Stimulated activated CD4-positive, alpha-beta T cell treated with anti-CD3 and anti-CD28 coated beads, Interleukin-15, amount 100 ng/mL, for 24 hours (primary cell): ENCODE results near the gene DMD.

ENCODE experiments used
- DNase-seq: peaks from one replicate; pipeline ENCODE4 v3.0.0-alpha.2; 2020

Gene DMD

DNA sequence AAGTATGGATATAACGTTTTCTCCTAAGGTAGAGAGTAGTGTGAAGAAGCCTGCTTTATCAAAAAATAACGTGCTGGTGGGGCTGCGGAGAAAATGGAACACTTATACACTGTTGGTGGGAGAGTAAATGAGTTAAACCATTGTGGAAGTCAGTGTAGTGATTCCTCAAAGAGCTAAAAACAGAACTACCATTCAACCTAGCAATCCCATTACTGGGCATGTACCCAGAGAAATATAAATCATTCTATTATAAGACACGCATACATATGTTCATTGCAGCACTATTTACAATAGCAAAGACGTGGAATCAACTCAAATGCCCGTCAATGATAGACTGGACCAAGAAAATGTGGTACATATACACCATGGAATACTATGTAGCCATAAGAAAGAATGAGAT, 196.4 kb downstream of the DMD start:
- DNase-seq: no peak

DNA sequence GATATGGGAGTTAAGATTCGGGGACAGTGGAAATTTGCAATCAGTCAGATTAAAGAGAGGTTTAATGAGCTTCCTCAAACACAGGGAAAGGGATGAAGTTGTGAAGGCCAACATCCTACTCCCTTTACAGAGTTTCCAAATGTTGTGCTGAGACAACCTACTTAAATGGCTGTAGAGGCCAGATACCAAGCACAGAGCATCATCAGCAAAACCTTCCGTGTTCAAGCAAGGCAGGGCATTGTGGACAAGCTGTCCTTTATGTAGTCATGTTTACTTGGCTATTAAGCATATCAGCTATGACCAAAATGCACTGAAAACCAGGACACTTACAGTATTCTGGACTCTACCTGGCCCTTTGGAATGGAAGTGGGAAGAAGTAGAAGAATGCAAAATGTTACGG, 197.3 kb downstream of the DMD start:
- no peak for DNase-seq

DNA sequence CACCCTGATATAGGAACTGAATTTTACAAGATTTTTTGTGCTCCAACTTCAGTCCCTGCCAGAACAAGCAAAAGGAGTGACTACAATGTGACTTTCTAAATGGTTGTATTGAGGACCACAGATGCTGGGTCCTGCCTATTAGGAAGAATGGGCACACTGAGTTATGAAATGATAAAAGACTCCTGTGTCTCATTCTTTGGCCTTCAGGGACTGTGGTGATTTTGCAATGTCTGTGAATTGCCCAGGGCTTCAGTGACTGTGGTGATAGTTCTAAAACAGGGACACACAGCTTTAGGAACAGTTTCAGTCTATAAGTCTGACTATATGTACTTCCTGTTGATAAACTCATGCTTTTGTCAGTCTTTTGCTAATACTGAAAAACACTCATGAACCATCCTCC, 210.2 kb downstream of the DMD start:
- DNase-seq: no peak

DNA sequence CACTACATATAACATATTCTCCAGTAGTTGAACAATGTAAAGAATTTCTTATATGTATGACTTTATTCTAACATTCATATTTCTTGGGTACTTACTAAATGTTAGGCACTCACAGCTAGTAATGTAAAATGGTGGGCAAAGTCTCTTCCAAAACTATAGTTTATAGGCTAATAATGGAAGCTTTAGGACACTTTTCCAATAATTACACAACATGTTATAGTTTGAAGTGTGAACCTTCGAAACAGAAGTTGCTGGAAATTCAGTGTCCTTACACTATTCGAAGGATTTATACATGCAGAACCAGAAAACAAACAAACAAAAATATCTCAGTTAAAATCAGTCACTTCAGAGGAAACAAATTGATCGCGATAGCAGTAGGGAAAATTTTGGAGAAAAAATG, 212.6 kb downstream of the DMD start:
- no peak for DNase-seq

DNA sequence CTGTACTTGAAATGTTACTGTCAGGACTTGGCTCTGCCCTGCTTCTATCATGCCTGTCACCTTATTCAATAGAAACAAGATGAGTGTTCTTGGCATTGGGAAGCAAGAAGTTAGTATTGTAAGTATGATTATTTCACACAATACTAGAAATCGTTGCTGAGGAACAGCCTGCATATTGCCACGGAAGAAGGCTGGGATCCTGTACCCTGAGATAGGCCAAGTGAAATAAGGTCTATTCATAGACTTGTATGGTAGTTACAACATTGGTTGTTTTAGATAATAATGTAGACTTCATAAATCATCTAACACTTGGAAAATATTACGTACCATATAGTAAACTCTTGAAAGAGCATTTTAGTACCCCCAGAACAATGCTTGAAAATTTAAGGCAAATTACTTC, 215.9 kb downstream of the DMD start:
- no peak for DNase-seq

DNA sequence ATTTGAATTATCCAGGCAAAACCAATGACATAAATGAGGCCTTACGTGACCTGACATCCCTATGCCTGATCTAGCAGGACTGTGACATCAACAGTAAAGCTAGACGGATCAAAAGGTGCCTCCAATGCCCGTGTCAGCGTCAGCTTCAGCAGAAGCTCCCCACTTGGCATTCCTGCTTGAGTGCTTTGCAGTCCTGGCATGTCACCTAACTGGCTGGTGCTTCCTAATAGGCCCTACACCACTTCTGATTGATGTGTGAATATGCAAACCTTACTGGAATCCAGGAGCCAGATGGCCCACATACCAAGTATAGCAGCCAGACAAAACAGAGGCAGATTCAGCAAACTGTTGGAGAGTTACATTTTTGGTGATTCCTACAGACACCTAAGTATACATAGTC, 224.2 kb downstream of the DMD start:
- DNase-seq: no peak

DNA sequence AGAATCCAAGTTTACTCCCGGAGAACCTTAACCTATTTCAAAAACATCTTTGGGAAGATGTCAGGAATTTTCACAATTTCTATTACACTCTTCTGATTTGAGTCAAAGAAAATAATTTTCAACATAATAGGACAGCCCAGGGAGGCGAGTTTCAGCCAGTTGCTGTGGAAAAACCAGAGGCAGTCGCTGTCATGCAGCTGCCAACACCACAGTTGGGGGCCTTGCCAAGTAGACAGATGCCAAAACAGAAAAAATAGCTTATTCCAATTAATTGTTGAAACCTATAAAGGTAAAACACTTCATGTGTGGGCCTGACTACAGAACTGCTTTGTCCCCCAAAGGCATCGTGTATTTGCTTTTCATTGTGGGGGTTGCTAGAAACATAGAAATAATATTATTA, 225.8 kb downstream of the DMD start:
- DNase-seq: no peak

DNA sequence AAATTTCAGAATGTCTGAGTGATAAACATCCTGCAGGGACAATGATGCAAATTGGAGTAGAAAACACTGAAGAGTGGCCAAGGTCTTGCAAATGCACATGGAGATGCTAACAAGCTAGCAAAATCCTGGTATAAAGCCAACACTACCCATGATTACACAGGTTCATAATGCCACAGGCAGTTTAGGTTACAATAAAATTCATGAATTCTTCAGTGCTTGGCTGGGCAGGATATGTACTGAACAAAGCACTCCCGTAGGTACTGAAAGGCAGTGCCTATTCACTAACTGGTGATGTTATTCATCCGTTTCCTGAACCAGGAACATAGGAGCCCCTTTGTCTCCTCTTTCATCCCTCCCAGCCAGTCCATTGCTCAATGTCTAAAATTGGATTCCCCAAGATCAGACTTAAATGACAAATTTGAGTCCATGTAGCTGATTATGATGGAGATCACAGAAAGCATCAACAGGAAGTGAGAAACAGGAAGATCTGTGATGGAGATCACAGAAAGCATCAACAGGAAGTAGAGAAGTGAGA, 244.5 kb downstream of the DMD start:
- no peak for DNase-seq

DNA sequence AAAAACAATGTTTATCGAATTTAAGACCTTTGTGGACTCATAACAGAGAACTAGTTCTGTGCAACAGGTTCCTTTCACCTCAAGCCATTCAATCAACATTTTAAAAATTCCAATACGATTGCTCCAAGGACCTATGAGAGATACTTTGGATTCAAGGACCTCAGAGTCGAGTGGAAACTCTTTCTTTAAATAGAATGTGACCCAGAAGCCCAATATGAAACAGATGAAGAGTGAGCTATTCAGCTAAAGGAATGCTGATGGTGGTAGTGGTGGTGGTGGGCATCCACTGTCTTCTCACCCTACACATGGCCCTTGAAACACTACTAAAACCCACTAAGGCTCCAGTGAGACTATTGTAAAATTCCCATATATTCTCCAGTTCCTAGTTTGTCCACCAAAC, 257.2 kb downstream of the DMD start:
- DNase-seq: no peak

DNA sequence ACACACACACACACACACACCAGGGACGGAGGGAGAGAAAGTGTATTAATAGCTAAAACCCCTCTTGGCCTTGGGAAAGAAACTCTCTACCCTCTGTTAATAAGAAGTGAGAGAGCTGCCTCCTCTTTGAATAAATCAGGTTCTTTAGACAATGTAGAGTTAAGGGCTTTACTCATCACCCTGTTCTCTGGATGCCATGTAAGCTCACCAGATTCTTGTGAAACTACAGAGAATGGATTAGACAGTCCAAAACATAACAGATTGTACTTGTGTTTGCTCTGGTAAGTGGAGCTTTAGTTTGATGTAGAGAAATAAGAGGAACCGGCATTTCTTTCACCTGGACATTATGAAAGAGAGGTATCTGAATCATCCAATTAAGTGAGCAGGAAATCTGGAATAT, 263.2 kb downstream of the DMD start:
- DNase-seq: no peak

DNA sequence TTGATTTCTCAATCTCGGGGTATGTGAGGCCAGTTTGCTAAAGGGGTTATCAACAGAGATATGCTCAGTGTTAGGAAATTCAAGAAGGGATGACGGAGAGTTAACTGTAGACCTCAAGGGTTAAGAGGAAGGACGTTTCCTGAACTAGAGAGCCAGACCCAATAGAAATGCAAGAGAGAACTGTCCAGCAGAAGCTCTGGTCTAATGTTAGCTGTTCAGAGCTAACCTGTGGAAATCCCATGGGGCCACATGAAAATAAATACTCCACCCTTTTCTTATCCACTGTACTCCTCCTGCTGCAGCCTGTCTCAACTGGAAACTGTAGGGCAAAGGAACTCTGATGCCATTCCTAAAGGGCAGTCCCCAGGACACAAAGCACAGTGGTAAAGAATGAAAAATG, 274.3 kb downstream of the DMD start:
- no peak for DNase-seq

DNA sequence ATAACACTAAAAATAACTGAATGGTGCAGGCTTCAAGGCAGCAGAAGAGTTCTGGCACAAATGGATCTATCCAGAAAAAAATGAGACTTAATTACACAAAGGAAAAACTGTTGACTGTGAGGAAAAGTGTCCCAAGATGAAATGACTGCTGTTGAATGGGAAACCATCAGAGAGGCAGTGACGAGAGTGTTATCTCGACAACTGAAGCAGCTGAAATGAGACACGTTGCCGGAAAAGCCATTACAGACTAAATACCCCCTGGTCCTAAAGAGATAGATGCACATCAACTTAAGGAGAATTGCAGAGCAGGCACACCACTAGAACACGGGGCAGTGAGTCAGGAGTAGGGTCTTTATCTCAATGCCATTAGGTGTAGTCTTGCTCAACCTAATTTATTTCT, 277.8 kb downstream of the DMD start:
- DNase-seq: no peak

DNA sequence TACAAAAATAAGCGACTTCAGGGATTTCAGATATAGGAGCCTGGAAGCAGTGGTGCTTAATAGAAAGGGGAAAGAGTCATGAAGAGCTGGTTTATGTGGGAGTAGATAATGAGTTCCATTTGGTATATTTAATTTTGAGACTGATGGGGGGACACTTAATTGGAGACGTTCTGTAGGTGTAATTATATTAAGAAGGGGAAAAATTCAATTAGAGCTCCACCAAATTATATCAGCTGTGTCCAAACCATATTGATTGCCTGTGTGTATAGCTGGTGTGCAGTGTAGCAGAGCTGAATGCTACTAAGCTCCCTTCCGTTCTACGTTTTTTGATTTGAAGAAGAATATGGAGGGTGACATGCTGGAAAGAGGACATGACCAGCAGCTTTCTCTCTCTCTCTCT, 282.3 kb downstream of the DMD start:
- no peak for DNase-seq

DNA sequence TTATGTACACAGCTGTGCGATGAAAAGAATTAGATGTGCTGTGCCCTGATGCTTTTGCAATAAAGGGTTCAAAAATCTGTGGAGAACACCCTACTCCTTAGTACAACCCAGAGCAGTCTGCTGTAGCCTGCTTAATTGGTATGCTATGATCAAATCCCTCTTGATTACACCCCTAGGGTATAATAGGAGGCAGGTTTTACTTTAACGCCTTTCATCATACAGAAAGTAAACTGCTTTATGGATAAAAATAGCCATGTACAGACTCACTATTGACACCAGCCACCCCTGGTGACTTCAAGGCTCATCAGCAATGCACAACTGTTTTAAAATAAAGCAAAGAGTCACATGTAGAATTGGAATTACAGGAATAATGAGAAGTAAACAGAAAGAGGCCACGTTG, 315.3 kb downstream of the DMD start:
- no peak for DNase-seq

DNA sequence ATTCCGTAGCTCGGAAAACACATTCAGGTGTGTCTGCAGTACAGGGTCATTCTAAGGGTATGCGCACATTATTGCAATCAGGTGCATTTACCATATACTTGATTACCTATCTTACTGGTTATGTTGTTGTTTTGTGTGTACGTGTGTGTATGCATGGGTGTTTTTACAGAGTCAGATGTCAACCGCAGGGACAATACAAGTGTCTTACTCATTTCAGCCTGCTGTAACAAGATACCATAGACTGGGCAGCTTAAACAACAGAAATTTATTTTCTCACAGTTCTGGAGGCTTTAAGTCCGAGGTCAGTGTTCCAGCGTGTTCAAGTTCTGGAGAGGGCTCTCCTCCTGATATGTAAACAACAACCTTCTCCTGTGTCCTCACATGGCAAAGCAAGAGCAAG, 316.7 kb downstream of the DMD start:
- no peak for DNase-seq

DNA sequence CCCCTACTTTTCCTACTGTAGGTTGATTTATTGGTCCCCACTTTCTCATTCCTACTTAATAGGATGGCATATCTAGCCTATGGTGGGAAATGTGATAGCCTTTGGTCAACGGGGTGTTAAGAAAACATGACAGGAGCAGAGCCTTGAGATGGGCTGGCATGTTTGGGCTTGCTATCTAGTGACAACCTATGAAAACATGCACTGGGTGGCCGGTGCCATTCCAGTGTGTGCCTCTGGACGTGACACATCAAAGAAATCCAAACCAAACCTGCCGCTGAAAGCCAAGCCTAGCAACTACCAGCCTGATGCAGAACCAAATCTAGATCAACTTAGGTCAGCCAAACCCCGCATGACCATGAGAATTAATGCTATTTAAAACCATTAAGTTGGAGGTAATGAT, 317.6 kb downstream of the DMD start:
- DNase-seq: no peak

DNA sequence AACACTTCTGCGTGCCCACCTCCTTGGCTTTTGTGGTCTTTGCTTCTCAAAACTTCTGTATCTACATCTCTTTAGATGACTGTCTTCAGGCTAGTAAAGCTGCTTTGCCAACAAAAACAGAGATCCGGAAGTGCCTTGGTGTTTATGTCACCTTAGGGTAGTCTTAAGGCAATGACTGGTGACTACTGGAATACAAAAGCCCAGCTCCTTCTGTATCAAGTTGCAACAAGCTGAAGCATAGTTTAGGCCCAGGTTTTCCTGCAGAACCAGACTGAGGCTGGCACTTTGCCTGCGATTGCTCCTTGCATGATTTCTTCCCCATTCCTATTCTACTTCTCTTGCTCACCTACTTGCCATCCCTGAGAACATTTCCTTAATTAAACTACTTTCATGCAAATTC, 333.8 kb downstream of the DMD start:
- no peak for DNase-seq

DNA sequence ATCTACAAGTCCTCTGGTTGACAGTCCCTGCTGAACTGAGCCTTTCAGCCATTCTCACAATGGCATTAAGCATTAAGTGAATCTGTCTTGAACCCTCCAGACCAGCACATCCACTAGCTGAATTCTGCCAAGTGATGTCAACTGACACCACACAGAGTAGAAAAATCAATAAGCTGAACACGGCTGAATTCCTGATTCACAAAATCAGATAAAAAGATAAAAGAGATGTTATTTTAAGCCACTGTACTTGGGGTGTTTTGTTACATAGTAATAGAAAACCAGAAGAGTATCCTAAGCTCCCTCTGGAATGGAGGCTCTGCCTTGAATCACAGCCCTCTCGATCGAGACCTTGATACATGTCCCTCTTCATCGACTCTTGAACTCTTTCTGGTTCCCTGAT, 336.5 kb downstream of the DMD start:
- no peak for DNase-seq

DNA sequence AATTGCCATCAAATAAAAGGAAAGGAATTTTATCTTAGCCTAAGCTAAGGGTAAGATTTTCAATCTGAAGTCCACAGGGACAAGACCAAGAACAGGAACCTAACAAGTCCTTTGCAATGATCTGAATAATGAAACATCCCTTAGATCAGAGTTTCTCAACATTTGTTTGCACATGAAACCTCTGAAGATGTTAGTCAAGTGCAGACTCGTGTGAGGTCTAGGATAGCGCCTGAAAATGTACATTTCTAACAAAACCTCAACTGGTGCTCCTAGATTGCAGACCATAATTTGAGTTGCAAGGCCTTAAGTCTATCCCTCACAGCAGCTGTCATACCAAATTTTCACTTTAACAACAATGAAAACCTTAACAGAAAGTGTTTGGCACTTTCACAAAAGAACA, 337.6 kb downstream of the DMD start:
- DNase-seq: no peak

DNA sequence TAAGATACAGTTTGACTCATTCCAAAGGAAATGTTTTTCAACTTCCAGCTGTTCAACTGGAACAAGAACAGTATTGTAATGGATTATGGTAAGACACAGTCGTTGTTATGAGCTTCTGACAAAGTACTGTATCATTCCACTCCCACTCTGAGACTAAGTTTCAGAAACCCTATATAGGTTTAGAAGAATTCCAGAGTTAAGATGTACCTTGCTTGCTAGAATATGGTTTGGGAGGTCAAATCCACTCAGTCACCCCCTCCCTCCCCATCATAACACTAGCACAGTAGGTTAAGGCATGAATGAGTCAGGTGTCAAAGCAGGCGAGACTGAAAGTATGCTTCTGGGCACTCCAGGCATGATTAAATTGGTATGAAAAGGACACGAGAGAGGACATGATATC, 339.7 kb downstream of the DMD start:
- DNase-seq: no peak

DNA sequence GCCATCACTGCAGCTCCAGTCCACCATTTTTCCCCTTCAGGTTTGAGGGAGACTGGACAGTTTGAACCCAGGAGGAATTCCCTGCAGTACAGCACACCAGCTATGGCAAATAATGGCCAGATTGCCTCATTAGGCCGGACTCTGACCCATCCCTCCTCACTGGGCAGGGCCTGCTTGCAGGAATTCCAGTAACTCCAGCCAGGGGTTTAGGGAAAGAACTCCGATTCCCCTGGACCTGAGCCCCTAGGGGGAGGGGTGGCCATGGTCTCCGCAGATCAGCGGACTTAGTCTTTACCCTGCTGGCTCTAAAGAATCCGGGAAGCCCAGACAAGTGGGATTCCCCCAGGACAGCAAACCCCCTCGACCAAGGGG, 342.8 kb downstream of the DMD start:
- no peak for DNase-seq

DNA sequence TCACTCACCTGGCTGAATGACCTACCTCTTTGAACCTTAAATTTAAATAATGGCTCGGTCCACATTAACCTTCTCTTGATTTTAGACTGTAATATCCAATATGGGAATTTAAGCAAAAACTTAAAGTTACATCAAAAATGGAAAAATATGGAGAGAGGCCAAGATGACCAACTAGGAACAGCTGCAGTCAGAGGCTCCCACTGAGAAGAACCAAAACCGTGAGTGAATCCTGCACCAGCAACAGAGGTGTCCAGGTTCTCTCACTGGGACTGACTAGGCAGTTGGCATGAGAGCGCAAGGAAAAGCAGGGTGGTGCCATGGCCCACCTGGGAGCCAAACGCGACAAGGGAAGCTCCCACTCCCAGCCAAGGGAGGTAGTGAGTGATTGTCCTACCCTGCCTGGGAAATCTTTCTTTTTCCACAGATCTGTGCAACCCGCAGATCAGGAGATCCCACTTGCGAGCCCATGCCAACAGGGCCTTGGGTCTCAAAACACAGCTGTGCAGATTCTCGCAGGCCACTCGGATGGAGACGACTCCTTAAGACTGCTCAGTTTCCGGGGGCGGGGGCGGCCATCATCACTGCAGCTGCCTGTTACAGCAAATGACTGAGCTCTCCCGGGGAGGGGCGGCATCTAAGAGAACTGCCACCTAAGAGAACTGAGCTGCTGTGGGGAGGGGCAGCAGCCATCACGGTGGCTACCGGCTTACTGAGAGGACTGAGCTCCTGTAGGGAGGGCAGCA, 343.4 kb downstream of the DMD start:
- no peak for DNase-seq

DNA sequence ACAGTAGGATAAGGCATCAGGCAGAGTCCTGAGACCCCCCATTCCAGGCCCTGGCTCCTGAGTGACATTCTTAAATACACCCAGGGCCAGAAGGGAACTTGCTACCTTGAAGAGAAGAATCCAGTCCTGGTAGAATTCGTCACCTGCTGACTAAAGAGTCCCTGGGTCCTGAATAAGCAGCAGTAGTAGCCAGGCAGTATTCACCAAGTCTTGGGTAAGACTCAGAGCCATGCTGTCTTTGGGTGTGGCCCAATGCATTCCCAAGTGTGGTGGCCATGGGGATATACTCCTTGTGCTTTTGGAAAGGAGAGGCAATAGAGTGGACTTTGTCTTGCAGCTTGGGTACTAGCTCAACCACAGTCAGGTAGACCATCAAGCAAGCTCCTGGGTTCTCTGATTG, 359.1 kb downstream of the DMD start:
- DNase-seq: no peak

DNA sequence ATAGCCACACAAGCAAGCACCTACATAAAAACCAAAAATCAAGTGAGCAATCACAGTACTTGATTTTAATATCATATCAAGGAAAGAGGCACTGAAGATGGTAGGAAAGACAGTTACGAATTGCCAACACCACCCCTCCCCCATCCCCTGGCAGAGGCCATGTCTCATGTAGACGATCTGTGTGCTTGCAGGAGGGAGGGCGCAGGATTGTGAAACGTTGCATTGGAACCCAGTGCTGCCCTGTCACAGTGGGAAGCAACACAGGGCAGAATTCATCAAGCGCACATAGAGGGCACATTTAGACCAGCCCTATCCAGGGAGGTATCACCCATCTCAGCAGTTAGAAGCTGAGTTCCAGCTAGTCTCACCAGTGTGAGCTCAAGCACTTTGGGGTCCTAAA, 359.8 kb downstream of the DMD start:
- DNase-seq: no peak

DNA sequence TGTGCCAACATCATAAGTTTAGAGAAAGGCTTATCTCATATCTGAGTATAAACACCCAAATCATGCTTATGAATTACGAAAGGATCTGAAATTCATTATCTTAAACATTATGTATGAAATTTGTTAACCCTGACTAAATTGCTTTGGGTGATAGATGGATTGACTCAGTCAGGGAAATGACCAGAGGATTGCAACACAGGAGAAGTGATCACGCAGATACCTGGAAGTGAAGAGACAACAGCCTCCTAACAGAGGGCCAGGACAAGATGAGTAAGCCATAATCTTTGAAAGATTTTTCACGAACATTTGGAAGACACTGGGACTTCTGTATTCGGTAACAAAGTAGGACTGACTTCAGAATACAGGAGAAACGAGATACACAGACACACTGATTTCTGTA, 363.4 kb downstream of the DMD start:
- no peak for DNase-seq

DNA sequence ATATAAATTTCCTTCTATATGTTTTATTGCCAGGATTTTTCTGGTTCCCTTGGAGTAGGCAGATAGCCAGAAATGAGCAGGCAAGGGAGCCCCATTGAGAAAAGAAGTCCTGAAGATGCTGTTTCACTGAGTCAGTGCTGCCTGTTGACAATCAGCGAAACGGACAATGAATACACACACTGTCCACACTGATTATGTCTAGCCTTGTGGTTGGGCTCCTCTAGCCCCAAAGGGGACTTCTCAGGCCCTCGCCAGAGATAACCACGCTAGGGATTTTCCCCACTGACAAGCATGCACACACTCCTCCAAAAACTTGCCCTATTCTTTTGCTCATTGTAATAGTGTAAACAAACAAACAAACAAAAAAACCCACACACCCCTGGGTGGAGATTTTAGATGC, 369.3 kb downstream of the DMD start:
- no peak for DNase-seq
